Adrenal gland (tissue), 12 donors: Measurements from ENCODE around the gene KRTAP10-3. TPM values are rescaled to one million over a fixed set of nuclear protein-coding genes. Genes with fewer than 3 reads are reported as not detected.

Experiments
- DNase-seq, 7 donors: peaks; one replicate each; pipeline ENCODE4 v3.0.0-alpha.2; 2019 to 2020
- H3K27ac ChIP-seq, 5 donors: fragments of 200-600 bp; sonication (generic) in 4 of 5; 1 replicate in 3 of 5; 2 replicates in 2 of 5; pipeline versions ENCODE4 v1.5.1 to v1.8.0; 2016 to 2020; ENCODE audit warnings: mild to moderate bottlenecking in 1 of 5
- H3K27me3 ChIP-seq: fragments of 200-600 bp; 2 replicates; pipeline ENCODE4 v1.8.0; 2021
- H3K36me3 ChIP-seq, 2 donors: fragments of 200-600 bp; replicated peaks in 1 of 2; 1 replicate in 1 of 2; 2 replicates in 1 of 2; pipeline versions ENCODE4 v1.5.1 to v1.8.0; 2018 to 2022
- H3K4me1 ChIP-seq, 2 donors: fragments of 200-600 bp; replicated peaks in 1 of 2; 1 replicate in 1 of 2; 2 replicates in 1 of 2; pipeline versions ENCODE4 v1.5.1 to v1.8.0; 2018 to 2021
- H3K4me3 ChIP-seq, 4 donors: fragments of 200-600 bp; sonication (generic) in 3 of 4; one replicate each; pipeline ENCODE4 v1.5.1; 2016 to 2018
- H3K9me3 ChIP-seq, 3 donors: fragments of 200-600 bp; sonication (generic) in 1 of 3; replicated peaks in 1 of 3; 1 replicate in 2 of 3; 2 replicates in 1 of 3; pipeline versions ENCODE4 v1.5.1 to v1.8.0; 2016 to 2021
- CTCF ChIP-seq, 6 experiments: fragments of 450-650 bp in 4 of 6; fragments of 200-600 bp in 2 of 6; sonication (generic) in 1 of 6; IDR thresholded peaks; 1 replicate in 5 of 6; 2 replicates in 1 of 6; pipeline versions ENCODE4 v1.5.1 to v1.8.0; 2016 to 2021; ENCODE audit warnings: antibody characterized with exemption in 6 of 6, mild to moderate bottlenecking in 2 of 6, moderate library complexity in 1 of 6
- POLR2A ChIP-seq, 2 donors: fragments of 450-650 bp; IDR thresholded peaks; one replicate each; pipeline ENCODE4 v1.6.1; 2017; ENCODE audit warnings: antibody characterized with exemption in 2 of 2, mild to moderate bottlenecking in 2 of 2, moderate library complexity in 1 of 2
- WGBS, 4 donors: extraction: QIAGEN DNeasy Blood & Tissue Kit in 2 of 4; methylation state at CpG; one replicate each; pipeline versions ENCODE4 v1.1.5 to v1.1.7; 2013 to 2017; 5-methylcytosine and 5-hydroxymethylcytosine counted together
- intact Hi-C, 2 donors: fragments of 100-400 bp; cut with DNase I; formaldehyde crosslinking; loops; one replicate each; pipeline versions ENCODE4 v1.14.1 to v1.15.0; 2022 to 2023
- polyA plus RNA-seq, 3 donors: library from polyadenylated mRNA; stranded (reverse); fragments of 200-250 nt in 2 of 3; fragments of 350-450 nt in 1 of 3; fragmentation: Illumina TruSeq in 1 of 3; extraction: RNeasy Lipid Tissue Mini Kit (QIAGEN cat#74804) in 1 of 3; gene quantifications; one replicate each; pipeline ENCODE4 v1.2.3, GENCODE V29; 2013 to 2014
- total RNA-seq, 9 donors: library from RNA; depleted of rRNA in 4 of 9; stranded (reverse); fragments of >200 nt in 4 of 9; fragments of 120-200 nt in 1 of 9; fragmentation: NEBNext Ultra II Directional in 1 of 9; extraction: Animal tissue kit (Norgen Biotek cat#: 25700) in 1 of 9; gene quantifications; one replicate each; pipeline versions ENCODE4 v1.1.0 to v1.2.4, GENCODE V29; 2013 to 2023
- donor health status: healthy with polysubstance abuse.
- donor health status: Bipolar disorder and iron deficiency.
- donor health status: DM: yes; HTN: yes; CAD: no.
- donor health status: DM: no; HTN: no; CAD: no.
- donor health status: DM: no; HTN: no; CAD: no.
- donor health status: DM: yes; HTN: yes; CAD: no.

Gene KRTAP10-3
- total and polyA plus RNA-seq, 12 donors, result not detected

- no peak for DNase-seq
- 76 to 82% (median 77%) methylated on average over 9 of the region's 9 CpGs for WGBS, 4 donors
- H3K4me1 ChIP-seq, result no peaks in the 10 kb centered on the region
- H3K9me3 ChIP-seq, result no peaks in the 10 kb centered on the region
- no peak overlapping the region for H3K4me3 ChIP-seq
- intact Hi-C loops, result loop anchor here in 1 of 2 donors (10.0 kb wide), 1 partner anchor 198 kb away; no protein-coding TSS in a partner anchor
- TF ChIP-seq CTCF (IDR thresholded peaks at IDR 0.05), result no peak
- TF ChIP-seq POLR2A (IDR thresholded peaks at IDR 0.05), result no peak
- no peak overlapping the region for H3K27ac ChIP-seq
- H3K36me3 ChIP-seq, result no peaks in the 10 kb centered on the region
- H3K27me3 ChIP-seq, result peaks cover 8% of the 10 kb centered on the region
Measured at GRCh38 chr21:44556879-44557278, 1.7 kb downstream of the KRTAP10-3 start.

GRCh38 chr21:44555200-44555875, 3.3 kb downstream of the KRTAP10-3 start:
- H3K27me3 ChIP-seq, result peaks cover 11% of the 10 kb centered on the region
- no peak for TF ChIP-seq CTCF (IDR thresholded peaks at IDR 0.05)
- no peak for TF ChIP-seq POLR2A (IDR thresholded peaks at IDR 0.05)
- no peak overlapping the region for H3K4me3 ChIP-seq

GRCh38 chr21:44552681-44553080, 5.9 kb downstream of the KRTAP10-3 start:
- TF ChIP-seq POLR2A (IDR thresholded peaks at IDR 0.05) (no peak), CTCF (IDR thresholded peaks at IDR 0.05) (no peak)
- Histone ChIP-seq H3K9me3 (no peaks in the 10 kb centered on the region), H3K27me3 (peaks cover 15% of the 10 kb centered on the region), H3K4me1 (no peaks in the 10 kb centered on the region), H3K4me3 (no peak overlapping the region), H3K36me3 (no peaks in the 10 kb centered on the region), H3K27ac (no peak overlapping the region)
- 65 to 74% (median 70%) methylated on average over 13 of the region's 13 CpGs for WGBS, 4 donors
- intact Hi-C loops, result loop anchor here in 1 of 2 donors (10.0 kb wide), 1 partner anchor 202 kb away; no protein-coding TSS in a partner anchor
- peak in 1 of 7 donors; percentile 27 for DNase-seq

More at GRCh38 chr21:44555200-44555875, 3.3 kb downstream of the KRTAP10-3 start:
- H3K4me1 ChIP-seq, result no peaks in the 10 kb centered on the region
- no peaks in the 10 kb centered on the region for H3K9me3 ChIP-seq
- peak in 1 of 7 donors; percentile 31 for DNase-seq
- no peaks in the 10 kb centered on the region for H3K36me3 ChIP-seq
- 74 to 79% (median 78%) methylated on average over 12 to 13 of the region's 13 CpGs for WGBS, 4 donors
- no peak overlapping the region for H3K27ac ChIP-seq
- intact Hi-C loops, result loop anchor here in 1 of 2 donors (10.0 kb wide), 1 partner anchor 199 kb away; no protein-coding TSS in a partner anchor

- intact Hi-C loops, result loop anchor here in 1 of 2 donors (10.0 kb wide), 1 partner anchor 203 kb away; no protein-coding TSS in a partner anchor
- Histone ChIP-seq H3K9me3 (peaks cover 0 to 2% (median 0%) of the 10 kb centered on the region in 3 donors), H3K36me3 (no peaks in the 10 kb centered on the region), H3K4me3 (no peak overlapping the region), H3K27me3 (peaks cover 15% of the 10 kb centered on the region), H3K4me1 (no peaks in the 10 kb centered on the region), H3K27ac (no peak overlapping the region)
- TF ChIP-seq CTCF (IDR thresholded peaks at IDR 0.05), result no peak
- no peak for TF ChIP-seq POLR2A (IDR thresholded peaks at IDR 0.05)
- DNase-seq, result no peak
- WGBS, 4 donors, result 81 to 95% (median 90%) methylated on average over 2 to 6 of the region's 6 CpGs
Measured at GRCh38 chr21:44552136-44552535, 6.5 kb downstream of the KRTAP10-3 start.
